GM18526 (cell line): Measurements from ENCODE around the gene COLGALT1.

Experiments
- POLR2A ChIP-seq: IDR thresholded peaks from 3 replicates; pipeline ENCODE4 v1.6.1; 2011; ENCODE audit not compliant: insufficient read length; ENCODE audit errors: extremely low read depth

COLGALT1 gene

DNA sequence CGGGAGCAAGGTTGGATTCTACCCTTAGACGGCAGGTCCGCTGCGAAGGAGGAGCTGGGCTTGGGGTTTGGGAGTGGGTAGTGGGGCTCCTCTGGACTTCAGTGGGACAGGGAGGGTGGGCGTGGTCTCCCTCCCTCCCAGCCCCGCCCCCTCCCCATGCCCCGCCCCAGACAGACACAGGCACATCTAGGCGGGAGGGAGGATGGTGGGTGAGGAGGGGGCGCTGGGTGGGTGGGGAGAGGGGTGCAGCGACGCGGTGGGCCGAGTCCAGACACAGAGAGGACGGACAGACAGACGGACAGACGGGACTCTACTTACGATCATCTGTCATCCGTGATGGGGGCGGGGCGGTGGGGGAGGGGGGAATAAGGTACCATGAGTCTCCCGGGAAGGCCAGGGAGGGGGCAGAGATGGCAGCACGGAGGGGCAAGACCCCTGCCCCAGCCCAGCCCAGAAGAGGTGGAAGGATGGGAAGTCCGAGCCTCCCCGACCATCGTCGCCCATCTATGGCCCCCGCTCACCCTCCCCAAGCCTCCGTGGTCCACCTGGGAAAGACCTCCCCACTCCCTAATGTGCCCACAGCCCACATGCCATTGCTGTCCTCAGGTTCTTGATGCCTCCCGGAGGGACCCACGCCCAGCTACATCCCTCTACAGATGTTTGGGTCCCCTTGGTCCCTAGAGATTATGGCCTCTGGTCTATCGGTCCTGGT lies 67.9 kb downstream of the COLGALT1 start:
- no peak for TF ChIP-seq POLR2A

DNA sequence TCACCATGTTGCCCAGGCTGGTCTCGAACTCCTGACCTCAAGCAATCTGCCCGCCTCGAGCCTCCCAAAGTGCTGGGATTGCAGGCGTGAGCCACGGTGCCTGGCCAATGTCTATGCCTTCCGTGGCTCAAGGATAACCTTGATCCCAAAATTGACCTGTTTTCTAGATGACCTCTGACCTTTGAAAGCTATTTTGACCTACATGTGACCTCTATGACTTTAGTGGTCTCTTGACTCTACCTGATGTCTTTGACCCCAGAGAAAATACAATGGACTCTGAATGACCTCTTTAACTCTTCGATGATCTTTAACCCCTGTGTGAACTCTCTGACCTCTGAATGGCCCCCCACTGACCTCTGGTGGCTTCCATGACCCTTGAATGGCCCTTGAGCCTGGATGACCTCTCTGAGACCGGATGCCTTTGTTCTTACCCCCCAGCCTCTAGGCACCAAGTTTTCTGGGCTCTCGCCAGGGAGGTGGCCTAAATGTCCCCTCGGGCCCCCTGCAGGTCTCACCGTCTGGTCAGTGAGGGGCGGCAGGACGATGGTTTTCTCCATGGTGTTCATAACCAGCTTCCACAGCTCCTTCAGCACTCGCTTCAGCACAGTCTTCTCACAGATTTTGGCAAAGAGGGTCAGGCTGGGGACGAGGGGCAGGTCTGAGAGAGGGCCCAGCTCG lies 69.0 kb downstream of the COLGALT1 start:
- TF ChIP-seq POLR2A: no peak

DNA sequence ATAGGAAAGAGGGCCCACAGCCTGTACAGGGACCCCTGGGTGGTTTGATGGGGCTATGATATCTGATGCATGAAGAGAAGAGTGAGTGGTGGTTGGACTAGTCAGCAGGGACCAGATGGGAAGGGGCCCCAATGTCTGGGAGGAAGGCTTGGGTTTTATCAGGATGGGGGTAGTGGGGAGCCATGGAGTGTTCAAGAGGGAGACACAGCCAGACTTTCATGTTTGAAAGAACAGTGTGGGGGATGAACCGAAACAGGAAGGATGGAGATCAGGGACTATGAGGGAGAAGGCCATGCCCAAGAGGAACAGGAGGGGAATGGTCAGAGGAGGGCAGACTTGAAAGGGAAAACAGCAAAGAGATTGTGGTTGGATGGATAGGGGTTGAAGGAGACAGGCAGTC lies 69.6 kb downstream of the COLGALT1 start:
- TF ChIP-seq POLR2A: no peak

DNA sequence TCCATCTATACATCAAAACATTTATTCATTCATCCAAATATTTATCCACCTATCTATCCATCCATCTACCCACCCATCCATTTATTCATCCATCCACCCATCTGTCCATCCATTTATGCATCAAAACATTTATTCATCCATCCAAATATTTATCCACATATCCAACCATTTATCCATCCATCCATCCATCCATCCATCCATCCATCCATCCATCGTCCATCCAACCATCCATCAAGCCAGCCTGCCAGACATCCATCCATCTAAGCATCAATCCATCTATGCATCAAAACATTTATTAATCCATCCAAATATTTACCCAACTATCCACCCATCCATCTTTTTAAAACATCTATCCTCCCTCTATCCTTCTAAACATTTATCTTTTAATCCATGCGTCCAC lies 70.5 kb downstream of the COLGALT1 start:
- no peak for TF ChIP-seq POLR2A

DNA sequence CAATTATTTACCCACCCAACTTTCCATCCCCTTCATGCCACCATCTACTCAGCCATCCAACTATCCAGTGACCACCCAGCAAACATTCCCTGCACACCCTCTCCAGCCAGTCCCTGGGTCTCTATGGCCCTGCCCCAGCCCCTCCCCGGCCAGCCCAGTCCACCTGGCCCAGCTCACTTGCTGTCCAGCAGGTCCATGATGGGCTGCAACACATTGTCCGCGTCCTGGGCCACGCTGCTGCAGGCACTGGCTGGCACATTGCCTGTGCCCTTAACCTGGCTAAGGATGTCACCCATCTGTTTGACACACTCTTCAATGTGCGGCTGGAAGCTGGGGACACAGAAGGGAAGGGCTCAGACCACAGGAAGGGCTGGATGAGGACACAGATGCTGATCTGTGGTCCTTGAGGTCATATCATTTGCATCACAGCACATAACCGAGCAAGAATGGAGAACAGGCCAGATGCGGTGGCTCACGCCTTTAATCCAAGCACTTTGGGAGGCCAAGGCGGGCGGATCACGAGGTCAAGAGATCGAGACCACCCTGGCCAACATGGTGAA lies 71.1 kb downstream of the COLGALT1 start:
- TF ChIP-seq POLR2A: no peak

DNA sequence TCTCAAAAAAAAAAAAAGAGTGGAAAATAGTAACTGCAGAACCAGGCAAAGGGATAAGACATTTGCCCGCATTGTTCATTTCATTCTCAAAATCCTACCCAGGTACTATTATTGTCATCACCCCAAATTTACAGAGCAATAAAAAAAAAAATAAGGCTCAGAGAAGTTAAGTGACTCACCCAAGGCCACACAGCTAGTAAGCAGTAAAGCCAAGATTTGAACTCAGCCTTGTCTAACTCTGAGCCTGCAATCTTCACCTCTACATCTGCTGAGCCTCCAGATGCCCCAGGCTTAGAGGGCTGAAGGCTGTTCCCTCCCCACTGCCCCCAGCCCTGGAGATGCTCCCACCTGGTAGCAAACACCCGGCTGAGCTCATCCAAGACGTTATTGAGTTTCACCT lies 71.7 kb downstream of the COLGALT1 start:
- TF ChIP-seq POLR2A: no peak

DNA sequence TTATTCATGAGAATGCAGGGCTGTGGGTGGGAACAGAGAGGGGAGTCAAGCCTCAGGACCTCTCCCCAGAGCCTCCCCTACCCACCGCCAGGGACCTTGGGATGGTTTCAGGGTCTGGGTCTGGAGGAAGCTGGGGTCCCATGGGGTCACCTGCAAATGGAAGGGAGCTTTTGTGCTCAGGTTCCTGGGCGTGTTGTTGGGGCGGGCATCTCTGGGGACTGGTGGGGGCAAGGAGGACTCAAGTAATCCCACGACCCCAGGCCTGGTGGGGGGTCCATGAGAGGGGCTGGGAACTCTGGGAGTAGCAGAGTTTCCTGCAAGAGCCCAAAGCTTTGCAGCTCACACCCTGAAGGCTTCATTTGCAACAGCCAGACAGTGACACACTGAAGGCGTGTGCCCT lies 72.5 kb downstream of the COLGALT1 start:
- TF ChIP-seq POLR2A: no peak

DNA sequence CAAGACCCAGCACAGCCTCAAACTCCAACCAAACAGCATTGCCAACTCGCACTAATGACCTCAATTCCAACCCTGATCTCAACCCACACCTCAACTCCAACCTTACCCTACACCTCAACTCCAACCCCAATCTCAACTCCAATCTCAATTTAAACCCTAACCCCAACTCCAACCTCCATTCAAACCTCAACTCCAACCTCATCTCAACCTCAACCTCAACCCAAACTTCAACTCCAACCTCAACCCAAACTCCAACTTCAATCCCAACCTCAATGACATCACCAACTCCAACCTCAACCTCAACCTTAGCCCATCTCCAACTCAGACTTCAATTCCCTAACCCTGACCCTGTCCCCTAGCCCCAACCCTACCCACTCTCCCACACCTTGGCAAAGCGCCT lies 74.3 kb downstream of the COLGALT1 start:
- TF ChIP-seq POLR2A: no peak

DNA sequence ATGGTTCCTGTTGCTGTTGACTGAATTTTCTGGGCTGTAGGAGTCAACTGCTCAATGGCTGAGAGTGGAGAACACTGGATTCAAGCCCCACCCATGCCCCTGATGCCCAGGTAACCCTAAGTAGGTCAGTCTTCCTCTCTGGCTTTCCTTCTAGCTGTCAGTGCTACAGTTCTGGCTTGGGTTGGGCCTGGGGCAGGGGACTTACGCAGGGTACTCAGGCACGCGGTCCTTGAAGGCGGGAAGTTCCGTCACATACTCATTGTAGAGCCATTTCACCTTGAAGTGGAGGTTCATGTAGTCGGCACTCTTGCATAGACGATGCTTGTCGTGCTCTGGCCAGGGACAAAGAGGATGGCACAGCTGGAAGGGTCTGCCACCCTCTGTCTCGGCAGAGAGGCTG lies 77.1 kb downstream of the COLGALT1 start:
- no peak for TF ChIP-seq POLR2A
